DMS79 treated with DMSO at 0.1 percent for 48 hours (cell line): ENCODE measurements around the gene CEACAM19.
A peak's percentile ranks its signal among the peaks of the same experiment; 100 is the strongest.

Source experiments
- DNase-seq: peaks from one replicate; lab custom pipeline; 2025; lab: John Stamatoyannopoulos, UW

CEACAM19 gene

DNA sequence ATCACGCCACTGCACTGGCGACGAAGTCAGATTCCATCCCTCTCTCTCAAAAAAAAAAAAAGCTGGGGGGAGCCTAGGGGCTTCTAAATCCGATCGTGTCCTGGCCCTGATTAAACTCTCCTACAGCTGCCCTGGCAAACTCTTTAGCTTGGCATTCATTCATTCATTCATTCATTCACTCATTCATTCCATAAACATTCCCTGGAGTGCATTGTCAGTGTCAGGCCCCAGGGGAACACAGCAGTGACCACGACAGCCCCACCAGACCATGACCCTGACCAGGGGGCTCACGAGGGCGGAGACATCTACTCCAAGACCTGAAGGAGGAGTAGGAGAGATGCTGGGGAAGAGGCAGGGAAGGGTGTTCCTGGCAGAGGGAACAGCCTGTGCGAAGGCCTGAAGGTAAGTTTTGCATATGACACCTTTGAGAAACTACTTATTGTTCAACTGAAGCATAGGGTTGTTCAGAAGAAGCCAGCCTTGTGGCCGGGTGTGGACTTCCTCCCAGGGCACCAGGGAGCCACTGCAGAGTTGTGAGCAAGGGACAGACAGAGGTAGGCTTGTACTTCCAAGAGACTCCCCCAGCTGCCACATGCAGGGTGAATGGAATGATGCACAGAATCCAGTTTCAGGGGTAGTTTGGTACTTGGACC, 52.1 kb downstream of the CEACAM19 start:
- no peak for DNase-seq

DNA sequence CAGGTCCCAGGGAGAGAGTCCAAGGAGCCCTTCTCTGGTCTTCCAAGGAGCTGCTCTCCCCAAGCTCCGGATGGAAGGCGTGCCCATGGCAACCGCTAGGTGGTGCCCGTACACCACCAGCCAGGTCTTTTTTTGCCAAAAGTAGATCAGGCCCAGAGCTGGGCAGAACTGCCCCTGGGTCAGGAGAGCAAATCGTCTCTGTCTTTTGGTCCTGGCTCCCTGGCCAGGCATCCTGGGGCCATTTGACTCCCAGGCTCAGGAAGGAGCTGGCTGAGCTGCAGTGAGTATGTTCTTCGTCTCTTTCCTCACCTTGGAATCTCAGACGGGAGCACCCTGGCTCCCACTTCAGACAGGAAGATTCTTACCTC, 52.7 kb downstream of the CEACAM19 start:
- DNase-seq, result peak; percentile 23

DNA sequence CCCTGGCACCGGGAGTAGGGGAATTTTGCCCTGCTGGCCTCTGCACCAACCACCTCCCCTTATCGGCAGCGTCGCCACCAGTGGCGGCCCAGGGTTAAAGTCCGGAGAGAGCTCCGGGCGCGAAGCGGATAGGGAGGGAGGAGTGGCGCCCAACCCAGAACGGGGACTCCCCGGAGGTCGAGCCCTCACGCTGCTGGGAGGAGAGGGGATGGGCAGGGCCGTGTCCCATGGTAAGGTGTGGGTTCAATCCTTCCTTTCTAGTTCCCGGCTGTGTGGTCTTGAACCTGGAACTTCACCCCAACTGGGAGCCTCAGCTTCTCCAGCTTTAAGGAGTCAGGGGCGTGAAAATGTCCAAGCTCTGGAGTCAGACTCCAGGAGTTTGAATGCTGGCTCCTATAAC, 54.0 kb downstream of the CEACAM19 start:
- no peak for DNase-seq

DNA sequence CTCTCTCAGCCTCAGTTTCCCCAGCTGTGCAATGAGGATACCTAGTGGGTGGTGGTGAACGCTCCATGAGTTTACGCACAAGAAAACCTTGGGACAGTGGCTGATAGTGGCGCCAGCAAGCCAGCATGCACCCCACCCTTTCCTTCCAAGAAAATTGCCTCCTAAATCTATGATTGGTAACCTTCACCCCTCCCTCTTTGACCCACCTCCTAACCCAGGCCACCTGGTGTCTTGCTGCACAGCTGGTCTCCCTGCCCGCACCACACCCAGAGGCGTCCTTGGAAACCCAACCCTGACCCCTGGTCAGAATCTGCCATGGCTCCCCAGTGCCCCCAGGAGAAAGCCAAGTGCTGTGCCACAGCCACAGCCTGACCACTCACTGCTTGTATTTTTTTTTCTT, 54.4 kb downstream of the CEACAM19 start:
- no peak for DNase-seq

DNA sequence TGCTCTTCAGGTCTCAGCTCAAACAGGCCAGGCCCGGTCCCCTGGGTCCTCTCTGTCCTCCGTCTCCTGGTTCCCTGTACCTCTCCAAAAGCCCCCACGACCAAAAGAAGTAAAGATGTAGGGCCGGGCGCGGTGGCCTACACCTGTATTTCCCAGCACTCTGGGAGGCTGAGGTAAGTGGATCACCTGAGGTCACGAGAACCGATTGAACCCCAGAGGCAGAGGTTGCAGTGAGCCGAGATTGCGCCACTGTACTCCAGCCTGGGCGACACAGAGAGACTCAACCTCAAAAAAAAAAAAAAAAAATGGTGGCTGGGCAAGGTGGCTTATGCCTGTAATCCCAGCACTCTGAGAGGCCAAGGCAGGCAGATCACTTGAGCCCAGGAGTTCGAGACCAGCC, 55.2 kb downstream of the CEACAM19 start:
- DNase-seq, result no peak

DNA sequence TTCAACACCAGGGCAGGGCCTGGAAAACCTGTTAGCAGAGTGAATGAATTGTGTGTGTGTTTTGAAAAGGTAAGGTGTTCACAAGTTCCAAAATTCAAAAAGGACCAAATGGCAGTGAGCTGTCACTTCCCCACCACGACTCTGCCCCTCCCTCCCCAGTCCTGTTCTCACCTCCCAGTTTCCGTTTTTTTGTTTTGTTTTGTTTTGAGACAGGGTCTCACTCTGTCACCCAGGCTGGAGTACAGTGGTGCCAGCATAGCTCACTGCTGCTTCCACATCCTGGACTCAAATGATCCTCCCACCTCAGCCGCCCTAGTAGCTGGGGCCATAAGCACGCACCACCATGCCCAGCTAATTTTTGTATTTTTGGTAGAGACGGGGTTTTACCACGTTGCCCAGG, 56.9 kb downstream of the CEACAM19 start:
- DNase-seq, result no peak

DNA sequence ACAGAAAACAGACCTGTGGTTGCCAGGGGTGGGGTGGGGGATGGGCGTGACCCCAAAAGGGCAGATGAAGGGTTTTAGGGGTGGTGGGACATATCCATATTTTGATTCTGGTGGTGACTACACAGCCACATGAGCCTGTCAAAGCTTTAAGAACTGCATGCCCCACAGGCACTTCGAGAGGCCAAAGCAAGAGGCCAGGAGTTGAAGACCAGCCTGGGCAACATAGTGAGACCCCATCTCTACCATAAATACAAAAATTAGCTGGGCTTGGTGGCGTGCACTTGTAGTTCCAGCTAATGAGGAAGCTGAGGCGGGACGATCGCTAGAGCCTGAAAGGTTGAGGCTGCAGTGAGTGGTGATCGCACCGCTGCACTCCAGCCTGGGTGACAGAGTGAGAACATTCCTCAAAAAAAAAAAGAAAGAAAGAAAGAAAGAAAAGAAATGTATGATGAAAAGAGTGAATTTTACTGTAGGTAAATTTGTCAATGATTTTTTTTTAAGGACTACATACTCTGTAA, 58.3 kb downstream of the CEACAM19 start:
- DNase-seq, result no peak

DNA sequence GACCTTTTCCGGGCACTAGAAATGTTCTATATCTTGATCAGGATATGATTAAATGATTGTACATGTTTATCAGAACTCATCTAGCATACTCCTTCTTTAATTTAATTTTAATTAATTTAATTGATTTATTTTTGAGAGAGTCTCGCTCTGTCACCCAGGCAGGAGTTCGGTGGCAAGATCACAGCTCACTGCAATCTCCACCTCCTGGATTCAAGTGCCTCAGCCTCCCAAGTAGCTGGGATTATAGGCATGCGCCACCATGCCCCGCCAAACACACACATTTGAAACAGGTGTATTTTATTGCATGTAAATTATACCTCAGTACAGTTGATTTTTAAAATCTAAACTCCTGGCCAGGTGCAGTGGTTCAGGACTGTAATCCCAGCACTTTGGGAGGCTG, 59.8 kb downstream of the CEACAM19 start:
- no peak for DNase-seq

DNA sequence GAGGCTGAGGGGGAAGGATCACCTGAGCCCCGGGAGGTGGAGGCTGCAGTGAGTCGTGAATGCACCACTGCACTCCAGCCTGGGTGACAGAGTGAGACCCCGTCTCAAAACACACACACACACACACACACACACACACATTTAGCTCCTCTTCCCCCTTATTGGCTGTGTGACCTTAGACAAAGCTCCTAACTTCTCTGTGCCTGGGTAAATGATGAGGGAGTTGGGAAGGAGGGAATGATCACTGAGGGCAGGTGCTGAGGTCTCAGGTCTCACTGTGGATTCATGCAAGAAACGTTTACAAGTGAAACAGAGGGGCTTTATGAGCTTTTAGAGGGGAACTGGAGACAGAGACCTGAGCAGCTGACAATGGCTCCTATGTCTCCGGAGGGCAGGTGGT, 60.3 kb downstream of the CEACAM19 start:
- no peak for DNase-seq

DNA sequence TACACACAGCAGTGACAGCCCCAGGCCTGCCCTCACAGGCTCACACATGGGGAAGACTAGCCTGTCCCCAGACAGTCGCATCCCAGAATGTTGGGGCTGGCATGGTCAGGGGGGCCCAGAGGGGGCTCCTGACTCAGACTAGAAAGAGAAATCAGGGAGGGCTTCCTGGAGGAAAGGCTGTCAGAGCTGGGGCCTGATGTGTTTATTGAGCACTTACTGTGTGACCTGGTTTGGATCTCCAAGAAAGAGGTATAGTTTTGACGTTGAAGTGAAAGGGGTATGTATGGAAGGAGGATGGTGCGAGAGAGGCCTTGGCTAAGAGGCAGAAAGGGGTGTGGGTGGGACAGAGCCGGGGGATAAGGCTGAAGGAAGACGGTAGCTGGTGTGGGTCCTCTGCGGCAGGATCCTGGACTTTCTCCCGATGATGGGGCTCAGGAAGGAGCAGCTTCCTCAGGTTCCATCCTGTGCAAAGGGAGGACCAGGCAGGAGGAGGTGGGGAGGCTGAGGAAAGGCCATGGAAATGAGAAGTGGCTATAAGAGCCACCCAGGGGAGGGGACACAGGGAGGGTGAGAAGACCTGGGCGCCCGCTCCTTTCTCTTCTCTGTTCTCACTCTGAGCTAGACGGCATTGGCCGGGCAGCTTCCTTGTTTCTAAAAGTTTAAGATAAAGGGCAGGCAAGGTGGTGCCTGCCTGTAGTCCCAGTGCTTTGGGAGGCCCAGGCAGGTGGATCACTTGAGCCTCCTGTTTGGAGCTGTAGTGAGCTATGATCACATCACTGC, 61.1 kb downstream of the CEACAM19 start:
- no peak for DNase-seq
